NCI-H345 (cell line): ENCODE results near the gene ETV5.

Experiments used
- DNase-seq: peaks from one replicate; lab custom pipeline; 2025; lab: John Stamatoyannopoulos, UW

ETV5 gene

GRCh38 chr3:186108941-186109865 lies at the start of gene ETV5:
Gene ETV5, minus strand, starts transcription at chr3:186109089. Its CDS starts 3,221 bp downstream, at chr3:186105868.
- peak; percentile 99 for DNase-seq

DNA sequence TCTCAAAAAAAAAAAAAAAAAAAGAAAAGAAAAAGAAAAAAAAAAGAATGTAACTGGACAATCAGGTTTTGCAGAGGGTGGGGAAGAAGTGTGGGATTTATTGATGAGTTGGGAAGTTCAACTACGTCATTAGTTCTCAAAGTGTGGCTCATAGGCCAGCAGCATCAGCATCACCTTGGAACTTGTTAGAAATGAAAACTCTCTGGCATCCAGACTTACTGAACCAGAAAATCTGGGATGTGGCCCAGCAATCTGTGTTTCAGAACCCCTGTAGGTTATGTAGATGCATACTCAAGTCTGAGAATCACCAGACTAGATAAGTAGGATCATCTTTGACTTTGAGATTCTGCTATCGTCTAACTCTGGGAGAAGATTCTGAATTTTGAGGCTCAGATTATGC lies 45.8 kb upstream of the ETV5 start:
- DNase-seq = no peak

- no peak for DNase-seq
Observed at GRCh38 chr3:186152889-186153292, 44.0 kb upstream of the ETV5 start.

GRCh38 chr3:186152361-186152798 lies 43.5 kb upstream of the ETV5 start:
- no peak for DNase-seq

DNA sequence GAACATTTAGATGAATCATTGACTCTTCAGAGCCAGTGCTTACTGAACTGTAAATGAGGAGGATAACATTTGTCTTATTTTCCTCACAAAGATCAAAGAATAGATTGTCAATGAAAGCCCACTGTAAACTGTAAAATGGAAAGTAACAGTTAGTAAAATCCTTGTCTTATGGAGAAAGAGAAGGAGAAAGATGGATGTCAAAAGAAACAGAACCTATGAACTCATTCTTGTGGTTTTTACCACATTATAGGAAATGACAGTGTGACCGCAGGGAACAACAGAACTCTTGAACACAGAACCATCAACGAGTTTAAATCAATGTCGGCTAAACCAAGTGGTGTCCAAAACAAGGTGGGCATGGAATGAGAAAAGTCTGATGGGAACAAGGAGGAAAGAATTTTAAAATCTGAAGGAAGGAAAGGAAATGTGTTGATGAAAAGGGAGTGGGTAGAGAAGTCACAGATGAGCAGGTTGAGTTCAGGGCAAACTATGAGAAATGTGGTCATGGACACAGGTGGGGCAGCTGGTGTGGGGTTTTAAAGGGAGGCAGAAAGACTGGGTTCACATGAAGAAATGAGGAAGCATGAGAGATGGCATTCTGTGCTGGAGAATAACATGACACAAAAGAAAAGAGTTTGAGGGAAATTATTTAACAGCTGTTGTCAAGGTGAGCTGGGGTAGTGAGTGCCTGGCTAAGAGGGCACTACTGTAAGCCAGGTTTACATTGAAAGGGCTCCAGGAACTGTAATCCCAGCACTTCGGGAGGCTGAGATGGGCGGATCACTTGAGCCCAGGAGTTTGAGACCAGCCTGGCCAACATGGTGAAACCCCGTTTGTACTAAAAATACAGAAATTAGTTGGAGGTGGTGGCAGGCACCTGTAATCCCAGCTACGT lies 42.4 kb upstream of the ETV5 start:
- DNase-seq = no peak

DNA sequence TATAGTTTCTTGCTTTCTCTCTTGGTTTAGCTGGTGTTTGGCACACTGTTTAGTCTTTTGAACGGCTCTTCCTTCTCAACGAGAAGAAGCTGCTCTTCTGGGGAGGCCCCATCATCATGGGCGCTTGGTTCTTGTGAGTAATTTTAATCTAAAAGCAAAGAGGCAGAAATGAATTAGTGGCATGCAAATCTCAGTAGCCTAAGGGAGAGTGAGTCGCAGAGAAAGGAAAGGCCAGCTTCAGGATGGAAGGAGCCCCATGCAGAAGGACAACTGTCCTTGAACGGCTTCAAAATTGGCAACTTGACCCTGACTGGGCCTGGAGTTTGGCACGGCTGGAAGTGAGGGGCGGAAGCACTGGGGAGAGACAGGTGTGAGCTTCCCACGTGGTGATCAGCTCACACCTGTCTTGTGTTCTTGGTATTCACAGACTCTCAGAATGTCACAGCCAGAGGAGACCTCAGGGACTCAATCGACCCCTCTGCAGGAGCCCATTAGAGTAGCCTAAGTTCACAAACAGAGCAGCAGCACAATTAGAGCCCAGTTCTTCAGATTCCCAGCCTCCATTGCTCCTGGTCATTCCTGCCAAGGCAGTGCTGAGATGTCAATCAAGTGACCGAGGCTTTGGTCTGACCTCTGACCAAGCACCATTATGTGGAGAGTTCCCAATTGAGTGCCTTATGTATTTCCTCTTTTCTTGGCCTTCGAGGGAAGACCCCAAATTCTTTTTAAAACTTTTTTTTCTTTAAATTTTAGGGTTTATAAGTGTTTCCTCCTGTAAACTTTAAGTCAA lies 41.3 kb upstream of the ETV5 start:
- no peak for DNase-seq

DNA sequence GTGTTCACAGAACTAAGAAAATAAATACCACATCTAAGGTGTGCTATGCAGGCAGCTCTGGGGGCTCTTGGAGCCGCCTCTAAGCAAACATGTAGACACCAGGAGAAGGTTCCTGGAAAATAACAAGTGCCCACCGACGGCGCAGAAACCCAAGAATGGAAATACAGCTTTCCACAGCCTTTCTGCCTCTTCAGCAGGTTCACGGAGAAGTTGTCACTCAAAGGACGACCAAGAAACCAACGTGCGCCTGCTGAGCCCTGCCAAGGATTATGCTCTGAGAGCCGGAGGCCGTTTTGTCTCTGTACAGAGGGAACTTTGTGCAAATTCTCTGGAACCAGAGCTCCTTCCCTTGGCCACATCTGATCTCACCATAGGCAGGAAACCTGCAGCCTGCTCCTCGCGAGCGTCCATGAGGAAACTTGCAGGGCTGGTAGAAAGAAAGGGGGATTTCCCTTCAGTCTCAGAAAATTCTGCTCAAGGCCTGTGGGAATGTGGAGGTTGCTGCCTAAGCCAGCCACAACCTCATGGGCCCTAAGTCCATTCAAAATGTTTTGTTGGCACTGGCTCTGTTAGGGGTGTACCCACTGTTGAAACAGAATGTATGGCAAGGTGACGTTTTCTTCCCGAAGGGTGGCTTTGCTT lies 40.6 kb upstream of the ETV5 start:
- no peak for DNase-seq

DNA sequence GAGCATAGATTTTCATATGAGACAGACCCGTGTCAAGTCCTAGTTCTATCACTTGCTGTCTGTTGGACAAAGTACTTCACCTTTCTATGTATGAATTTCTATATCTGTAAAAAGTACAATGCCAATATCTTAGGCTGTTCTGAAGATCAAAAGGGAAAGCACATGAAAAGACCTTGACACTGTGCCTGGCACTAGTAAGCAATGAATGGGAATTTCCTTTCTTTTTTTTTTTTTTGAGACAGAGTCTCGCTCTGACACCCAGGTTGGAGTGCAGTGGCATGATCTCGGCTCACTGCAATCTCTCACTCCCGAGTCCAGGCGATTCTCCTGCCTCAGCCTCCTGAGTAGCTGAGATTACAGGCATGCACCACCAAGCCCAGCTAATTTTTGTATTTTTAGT lies 35.4 kb upstream of the ETV5 start:
- DNase-seq = no peak

- no peak for DNase-seq
Observed at GRCh38 chr3:186143250-186143649, 34.4 kb upstream of the ETV5 start.

DNA sequence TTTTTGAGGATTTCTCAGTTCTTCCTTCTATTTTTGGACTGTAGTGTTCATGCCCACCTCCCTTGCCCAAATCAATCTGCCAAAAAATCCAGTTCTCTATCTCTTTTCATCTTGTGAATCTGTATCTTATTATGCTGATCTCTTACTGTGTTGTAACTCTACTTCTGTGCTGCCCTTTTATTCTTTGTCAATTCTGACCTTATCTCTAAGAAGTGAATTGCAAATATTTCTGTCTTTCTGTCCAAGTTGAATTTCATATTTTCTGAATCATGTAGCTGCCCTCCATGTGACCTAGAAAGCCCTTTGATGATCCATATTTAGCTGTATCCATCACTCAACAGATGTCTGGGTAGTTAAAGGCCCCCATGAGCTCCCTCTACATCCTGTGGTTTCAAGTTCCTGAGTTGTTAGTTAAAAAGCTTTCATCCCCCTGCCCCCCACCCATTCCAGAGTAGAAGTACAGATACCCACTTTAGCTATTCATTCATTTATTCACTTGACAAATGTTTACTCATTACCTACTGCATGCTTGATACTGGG lies 33.6 kb upstream of the ETV5 start:
- DNase-seq = no peak

GRCh38 chr3:186141790-186142189 lies 32.9 kb upstream of the ETV5 start:
- no peak for DNase-seq

DNA sequence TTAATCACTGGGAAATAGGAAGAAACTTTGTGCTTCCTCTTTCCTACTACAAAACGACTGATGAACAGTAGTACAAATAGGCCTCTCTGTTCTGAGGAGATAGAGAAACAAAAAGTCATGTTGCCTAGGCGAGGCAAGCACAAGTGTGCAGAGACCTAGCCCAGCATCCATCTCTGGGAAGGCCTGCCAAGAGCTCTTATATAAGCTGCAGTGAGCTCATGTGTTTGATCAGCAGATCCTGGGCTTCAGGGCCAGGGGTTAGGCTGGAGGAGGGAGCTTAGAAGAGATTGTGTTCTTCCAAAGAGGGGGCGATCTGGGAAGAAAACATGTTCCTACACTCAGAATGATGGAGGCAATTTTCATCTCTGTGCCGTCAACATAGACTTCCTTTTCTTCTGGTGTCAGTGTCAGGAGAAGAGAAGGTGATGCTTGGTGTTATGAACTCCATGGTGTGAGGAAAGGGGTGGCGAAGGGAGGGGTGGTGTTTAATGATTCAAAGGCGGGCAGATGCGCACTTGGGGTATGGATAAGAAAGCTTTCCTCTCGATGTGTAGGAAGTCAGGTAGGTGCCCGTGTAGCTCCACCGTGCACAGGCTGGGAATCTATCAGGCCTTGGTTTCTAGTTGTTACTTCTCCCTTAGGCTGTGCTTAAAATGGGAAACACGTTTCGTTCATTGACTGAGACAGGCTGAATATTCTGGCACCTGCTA lies 29.5 kb upstream of the ETV5 start:
- no peak for DNase-seq

DNA sequence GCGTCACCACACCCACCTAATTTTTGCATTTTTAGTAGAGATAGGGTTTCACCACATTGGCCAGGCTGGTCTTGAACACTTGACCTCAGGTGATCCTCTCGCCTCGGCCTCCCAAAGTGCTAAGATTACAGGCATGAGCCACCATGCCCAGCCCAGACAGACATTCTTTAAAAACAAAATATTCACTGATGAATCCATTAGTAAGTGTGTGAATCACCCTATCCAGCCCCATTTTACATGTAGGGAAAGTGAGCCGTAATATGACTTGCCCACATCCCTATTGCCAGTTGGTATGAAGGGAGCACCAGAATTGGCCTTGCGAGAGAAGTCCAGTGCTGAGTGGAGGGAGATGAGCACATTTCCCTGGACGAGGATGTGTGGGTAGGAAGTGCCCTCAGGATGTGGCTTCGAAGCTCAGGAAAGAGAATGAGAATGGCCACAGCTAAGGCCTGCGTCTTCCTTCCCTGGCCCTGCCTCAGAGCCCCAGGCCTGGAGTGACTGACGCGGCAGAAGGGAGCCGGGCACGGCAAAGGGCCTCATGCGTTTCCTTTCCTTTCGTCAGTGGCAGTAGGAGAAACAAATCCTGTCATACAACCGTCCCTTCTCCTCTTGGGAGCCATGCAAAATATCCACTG lies 28.3 kb upstream of the ETV5 start:
- DNase-seq = no peak

DNA sequence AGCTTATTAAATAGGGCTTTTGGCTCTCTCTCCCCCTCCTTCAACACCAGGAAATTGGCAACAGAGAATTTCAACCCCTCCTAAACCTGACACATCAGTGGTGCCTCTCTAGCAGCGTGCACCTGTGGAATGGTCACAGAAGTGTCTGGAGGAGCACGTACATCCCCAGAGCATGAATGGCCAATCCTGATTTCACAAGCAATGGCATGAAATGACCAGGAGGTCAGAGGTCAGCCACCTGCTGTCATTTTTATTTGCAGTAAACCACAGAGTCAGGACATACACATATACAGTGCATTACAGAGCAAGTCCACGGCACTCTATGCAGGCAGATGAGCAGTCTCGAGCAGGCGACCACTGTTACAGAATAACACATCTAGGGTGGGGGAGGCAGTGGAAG lies 25.1 kb upstream of the ETV5 start:
- DNase-seq = no peak

DNA sequence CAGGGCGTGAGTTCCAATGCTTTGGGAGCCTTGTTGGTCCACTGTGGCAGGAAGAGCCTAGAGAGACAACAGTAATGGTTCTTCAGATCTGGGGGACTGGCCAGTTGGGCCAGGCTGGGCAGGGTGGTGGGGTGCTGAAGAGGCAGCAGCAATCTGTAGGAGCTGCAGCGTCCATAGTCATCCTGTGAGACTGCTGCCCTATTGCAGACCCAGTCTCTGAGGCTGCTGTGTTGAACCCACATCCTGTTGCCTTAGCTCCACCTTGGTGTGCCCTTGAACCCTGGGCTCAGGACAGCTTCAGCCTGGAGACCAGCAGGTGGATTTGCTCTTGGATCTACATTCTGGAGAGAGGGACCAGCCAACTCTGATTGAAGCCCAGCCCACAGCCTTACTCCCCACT lies 23.6 kb upstream of the ETV5 start:
- DNase-seq = no peak

DNA sequence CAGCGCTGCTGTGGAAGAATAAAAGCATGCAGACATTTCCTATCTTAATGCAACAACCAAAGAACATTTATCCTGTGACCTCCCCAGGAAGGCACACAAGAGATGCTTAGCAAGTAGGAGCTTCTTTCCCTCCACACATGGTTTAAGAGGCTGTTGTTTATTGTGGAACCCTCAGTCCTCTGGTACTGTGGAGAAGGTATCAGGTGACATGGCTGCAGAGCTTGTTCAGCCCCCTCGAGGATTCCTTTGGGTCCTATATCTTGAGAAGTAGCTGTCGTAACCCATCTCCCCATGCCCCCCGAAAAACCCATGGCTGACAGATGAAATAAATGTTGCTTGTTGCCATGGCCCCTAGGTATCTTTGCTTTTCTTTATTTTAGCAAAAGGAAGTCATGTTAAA lies 20.3 kb upstream of the ETV5 start:
- no peak for DNase-seq

- DNase-seq = no peak
Observed at GRCh38 chr3:186128158-186128557, 19.3 kb upstream of the ETV5 start.

DNA sequence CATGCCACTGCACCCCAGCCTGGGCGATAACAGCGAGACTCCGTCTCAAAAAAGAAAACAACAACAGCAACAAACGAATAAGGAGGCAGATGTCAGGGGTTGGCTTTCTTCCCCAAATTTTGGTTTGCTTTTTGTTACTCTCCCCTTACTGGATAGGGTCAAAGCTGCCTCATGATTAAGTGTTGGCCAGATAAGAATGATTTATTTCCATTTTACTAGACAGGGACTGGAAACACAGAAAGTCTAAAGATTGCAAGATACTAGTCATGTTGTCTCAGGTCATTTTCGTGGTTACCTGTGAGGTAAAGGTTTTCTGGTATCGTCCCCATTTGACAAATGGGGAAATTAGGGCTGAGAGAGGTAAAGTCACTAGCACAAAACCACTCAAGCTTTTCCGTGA lies 18.6 kb upstream of the ETV5 start:
- DNase-seq = no peak

DNA sequence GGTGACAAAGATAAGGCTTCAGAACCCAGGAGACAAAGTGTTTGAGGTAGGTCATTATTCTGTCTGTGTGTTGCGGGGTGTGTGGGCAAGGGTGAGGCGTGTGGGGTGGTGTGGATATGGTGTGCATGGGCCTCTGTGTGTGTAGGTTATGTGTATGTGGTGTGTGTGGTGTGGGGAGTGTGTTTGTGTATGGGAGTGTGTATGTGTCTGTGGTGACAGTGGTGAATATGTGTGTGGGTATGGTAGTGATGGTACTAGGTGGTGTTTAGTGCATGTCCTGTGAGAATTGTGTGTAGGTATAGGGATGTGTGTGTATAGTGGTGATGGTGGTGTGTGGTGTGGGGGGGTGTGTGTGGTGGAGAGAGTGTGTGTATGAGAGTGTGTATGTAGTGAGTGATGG lies 16.2 kb upstream of the ETV5 start:
- no peak for DNase-seq

GRCh38 chr3:186124592-186124991 lies 15.7 kb upstream of the ETV5 start:
- DNase-seq = peak; percentile 62
